NCI-H510A treated with DMSO at 0.1 percent for 48 hours (cell line): ENCODE results near the gene MKI67.
"Not testable (repeated sequence)": the region's sequence is repeated elsewhere in the genome, so short reads cannot be mapped to it uniquely, and the experiment has no call there.

ENCODE experiments used
- DNase-seq: peaks from one replicate; lab custom pipeline; 2025; lab: John Stamatoyannopoulos, UW

MKI67 gene

GRCh38 chr10:128125944-128126764 is at the start of gene MKI67:
Gene MKI67, minus strand, starts transcription at chr10:128126423. Its CDS starts 756 bp downstream, at chr10:128125667.
- peak; percentile 80 for DNase-seq

GRCh38 chr10:128174581-128175559 is 48.6 kb upstream of the MKI67 start:
- no peak for DNase-seq

- DNase-seq, result no peak
These were observed 47.2 kb upstream of the MKI67 start for GRCh38 chr10:128173386-128173785.

GRCh38 chr10:128172756-128173155 is 46.5 kb upstream of the MKI67 start:
- no peak for DNase-seq

- DNase-seq, result no peak
These were observed 43.7 kb upstream of the MKI67 start for GRCh38 chr10:128169811-128170379.

- DNase-seq, result no peak
These were observed 41.8 kb upstream of the MKI67 start for GRCh38 chr10:128167926-128168520.

GRCh38 chr10:128167123-128167522 is 40.9 kb upstream of the MKI67 start:
- DNase-seq, result not testable (repeated sequence)

GRCh38 chr10:128166151-128166550 is 39.9 kb upstream of the MKI67 start:
- DNase-seq, result no peak

- no peak for DNase-seq
These were observed 39.3 kb upstream of the MKI67 start for GRCh38 chr10:128165536-128165935.

- DNase-seq, result no peak
These were observed 37.5 kb upstream of the MKI67 start for GRCh38 chr10:128163701-128164100.

- no peak for DNase-seq
These were observed 34.8 kb upstream of the MKI67 start for GRCh38 chr10:128161031-128161430.

GRCh38 chr10:128160297-128160711 is 34.1 kb upstream of the MKI67 start:
- no peak for DNase-seq

- no peak for DNase-seq
These were observed 32.0 kb upstream of the MKI67 start for GRCh38 chr10:128158021-128158795.

GRCh38 chr10:128156999-128157755 is 31.0 kb upstream of the MKI67 start:
- DNase-seq, result no peak

GRCh38 chr10:128152741-128153580 is 26.7 kb upstream of the MKI67 start:
- no peak for DNase-seq

- DNase-seq, result no peak
These were observed 24.8 kb upstream of the MKI67 start for GRCh38 chr10:128151031-128151430.

GRCh38 chr10:128150561-128150960 is 24.3 kb upstream of the MKI67 start:
- no peak for DNase-seq

- DNase-seq, result peak; percentile 21
These were observed 23.8 kb upstream of the MKI67 start for GRCh38 chr10:128150045-128150493.

- no peak for DNase-seq
These were observed 23.2 kb upstream of the MKI67 start for GRCh38 chr10:128149267-128150014.
